NT2/D1 (cell line): ENCODE data around the gene ITIH5.

ENCODE experiments used
- DNase-seq: peaks from one replicate; pipeline ENCODE4 v3.0.0-alpha.2; 2011; ENCODE audit warnings: low read depth, low spot score
- H3K27me3 ChIP-seq: 2 replicates; pipeline ENCODE4 v1.6.0; 2011; ENCODE audit warnings: mild to moderate bottlenecking; ENCODE audit not compliant: insufficient read length, insufficient read depth
- H3K36me3 ChIP-seq: 2 replicates; pipeline ENCODE4 v1.6.1; 2011; ENCODE audit warnings: mild to moderate bottlenecking, low read length, mixed read lengths; ENCODE audit not compliant: insufficient read depth, insufficient read length
- H3K4me1 ChIP-seq: 2 replicates; pipeline ENCODE4 v1.5.1; 2011; ENCODE audit not compliant: insufficient read depth, insufficient read length
- H3K4me3 ChIP-seq: 2 replicates; pipeline ENCODE4 v1.5.1; 2011; ENCODE audit warnings: low read depth; ENCODE audit not compliant: insufficient read length
- H3K9ac ChIP-seq: 2 replicates; pipeline ENCODE4 v1.6.0; 2011; ENCODE audit warnings: low read depth; ENCODE audit not compliant: insufficient read length
- H3K9me3 ChIP-seq: 2 replicates; pipeline ENCODE4 v1.5.1; 2011; ENCODE audit warnings: mild to moderate bottlenecking, low read length; ENCODE audit not compliant: insufficient read depth
- SUZ12 ChIP-seq: IDR thresholded peaks from 2 replicates; pipeline ENCODE4 v1.6.1; 2011; ENCODE audit not compliant: insufficient read length, insufficient read depth; ENCODE audit errors: extremely low read depth
- YY1 ChIP-seq: IDR thresholded peaks from 2 replicates; pipeline ENCODE4 v1.6.1; 2011; ENCODE audit not compliant: insufficient read length, insufficient read depth
- ZNF274 ChIP-seq: IDR thresholded peaks from 2 replicates; pipeline ENCODE4 v1.6.1; 2011; ENCODE audit warnings: mild to moderate bottlenecking, low read depth, low read length

The ITIH5 gene

GRCh38 chr10:7583626-7584025 lies 83.1 kb downstream of the ITIH5 start:
- Histone ChIP-seq H3K4me3 (no peak overlapping the region), H3K4me1 (no peaks in the 10 kb centered on the region)
- TF ChIP-seq ZNF274 (no peak), YY1 (no peak), SUZ12 (no peak)

GRCh38 chr10:7580520-7580919 lies 86.2 kb downstream of the ITIH5 start:
- no peak for DNase-seq
- TF ChIP-seq SUZ12 (no peak), YY1 (no peak), ZNF274 (no peak)
- Histone ChIP-seq H3K4me1 (no peaks in the 10 kb centered on the region), H3K27me3 (no peaks in the 10 kb centered on the region), H3K9ac (no peak overlapping the region), H3K9me3 (no peaks in the 10 kb centered on the region), H3K36me3 (no peaks in the 10 kb centered on the region), H3K4me3 (no peak overlapping the region)

More at GRCh38 chr10:7583626-7584025, 83.1 kb downstream of the ITIH5 start:
- no peaks in the 10 kb centered on the region for H3K36me3 ChIP-seq
- no peak overlapping the region for H3K9ac ChIP-seq
- no peaks in the 10 kb centered on the region for H3K27me3 ChIP-seq
- no peaks in the 10 kb centered on the region for H3K9me3 ChIP-seq
- no peak for DNase-seq

GRCh38 chr10:7579681-7580080 lies 87.1 kb downstream of the ITIH5 start:
- Histone ChIP-seq H3K4me3 (no peak overlapping the region), H3K27me3 (no peaks in the 10 kb centered on the region)
- TF ChIP-seq ZNF274 (no peak), SUZ12 (no peak), YY1 (no peak)

DNA sequence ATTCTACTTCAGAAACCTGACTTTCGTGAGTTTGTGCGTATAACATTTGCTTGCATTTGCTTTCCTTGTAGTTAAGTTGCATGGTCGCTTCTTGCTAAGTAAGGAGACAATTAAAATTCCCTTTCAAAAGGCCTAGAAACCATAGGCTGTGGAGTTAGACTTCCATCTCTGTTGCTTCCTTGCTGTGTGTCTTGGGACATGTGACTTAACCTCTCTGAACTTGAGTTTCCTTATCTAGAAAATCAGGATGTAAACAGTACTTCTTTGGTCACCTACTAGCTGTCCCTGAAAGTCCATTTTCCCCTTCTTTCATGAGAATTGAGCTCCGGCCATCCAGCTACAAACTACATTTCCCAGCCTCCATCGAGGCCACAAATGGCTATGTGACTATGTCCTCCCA lies 89.2 kb downstream of the ITIH5 start:
- Histone ChIP-seq H3K9me3 (no peaks in the 10 kb centered on the region), H3K4me1 (no peaks in the 10 kb centered on the region), H3K36me3 (no peaks in the 10 kb centered on the region), H3K4me3 (no peak overlapping the region), H3K27me3 (no peaks in the 10 kb centered on the region), H3K9ac (no peak overlapping the region)
- no peak for TF ChIP-seq YY1
- TF ChIP-seq ZNF274: no peak
- TF ChIP-seq SUZ12: no peak
- DNase-seq: no peak

More at GRCh38 chr10:7579681-7580080, 87.1 kb downstream of the ITIH5 start:
- Histone ChIP-seq H3K36me3 (no peaks in the 10 kb centered on the region), H3K4me1 (no peaks in the 10 kb centered on the region), H3K9me3 (no peaks in the 10 kb centered on the region), H3K9ac (no peak overlapping the region)
- no peak for DNase-seq

DNA sequence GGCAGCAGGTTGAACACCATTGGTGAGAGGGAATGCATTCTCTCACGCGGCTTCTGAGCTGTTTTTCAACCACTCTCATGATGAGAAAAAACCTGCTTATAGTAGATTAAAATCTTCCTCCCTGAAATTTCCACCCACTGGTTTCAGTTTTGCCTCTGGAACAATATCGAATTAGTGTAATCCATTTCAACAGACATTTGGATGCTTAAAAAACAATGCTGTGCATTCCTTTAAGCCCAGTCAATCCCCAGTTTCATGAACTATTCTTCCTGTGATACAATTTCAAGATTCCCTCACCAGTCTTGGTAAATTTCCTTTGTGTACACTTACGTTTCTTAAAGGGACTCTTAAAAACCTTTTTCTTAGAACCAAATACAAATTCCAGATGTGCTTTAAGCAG lies 89.6 kb downstream of the ITIH5 start:
- DNase-seq: no peak
- Histone ChIP-seq H3K36me3 (no peaks in the 10 kb centered on the region), H3K4me1 (no peaks in the 10 kb centered on the region), H3K9me3 (no peaks in the 10 kb centered on the region), H3K4me3 (no peak overlapping the region), H3K27me3 (no peaks in the 10 kb centered on the region), H3K9ac (no peak overlapping the region)
- no peak for TF ChIP-seq YY1
- no peak for TF ChIP-seq ZNF274
- TF ChIP-seq SUZ12: no peak

- Histone ChIP-seq H3K27me3 (no peaks in the 10 kb centered on the region), H3K9me3 (no peaks in the 10 kb centered on the region), H3K4me3 (no peak overlapping the region), H3K36me3 (no peaks in the 10 kb centered on the region), H3K9ac (no peak overlapping the region), H3K4me1 (no peaks in the 10 kb centered on the region)
- no peak for DNase-seq
- TF ChIP-seq YY1 (no peak), ZNF274 (no peak), SUZ12 (no peak)
These were observed 90.4 kb downstream of the ITIH5 start for GRCh38 chr10:7576340-7576739.

- Histone ChIP-seq H3K4me3 (no peak overlapping the region), H3K4me1 (no peaks in the 10 kb centered on the region), H3K27me3 (no peaks in the 10 kb centered on the region), H3K36me3 (no peaks in the 10 kb centered on the region), H3K9ac (no peak overlapping the region), H3K9me3 (no peaks in the 10 kb centered on the region)
- no peak for DNase-seq
- TF ChIP-seq SUZ12 (no peak), YY1 (no peak), ZNF274 (no peak)
These were observed 94.4 kb downstream of the ITIH5 start for GRCh38 chr10:7572391-7572790.

GRCh38 chr10:7571981-7572380 lies 94.8 kb downstream of the ITIH5 start:
- no peaks in the 10 kb centered on the region for H3K27me3 ChIP-seq
- H3K4me3 ChIP-seq: no peak overlapping the region
- no peaks in the 10 kb centered on the region for H3K9me3 ChIP-seq
- no peak for TF ChIP-seq SUZ12
- TF ChIP-seq ZNF274: no peak
- no peak for TF ChIP-seq YY1
- H3K36me3 ChIP-seq: no peaks in the 10 kb centered on the region
- no peak overlapping the region for H3K9ac ChIP-seq
- no peaks in the 10 kb centered on the region for H3K4me1 ChIP-seq
- DNase-seq: no peak
